PC-9 (cell line): Measurements from ENCODE around the gene RCC2.

Source experiments
- CTCF ChIP-seq: fragments of 200-600 bp; sonication (generic); conservative IDR thresholded peaks from 2 replicates; pipeline ENCODE4 v1.6.1; 2017; ENCODE audit warnings: mixed run types, antibody characterized with exemption, mild to moderate bottlenecking, moderate library complexity
- EZH2 ChIP-seq: fragments of 200-600 bp; sonication (generic); IDR thresholded peaks from 2 replicates; pipeline ENCODE4 v1.8.0; 2017; ENCODE audit warnings: antibody characterized with exemption, low read depth

GRCh38 chr1:17438318-17439249, 893 bp downstream of the RCC2 start:
- TF ChIP-seq EZH2 (no peak), CTCF (no peak)
